HG03342 (cell line): ENCODE measurements around the gene P2RY2.
"Not testable (repeated sequence)": the region's sequence is repeated elsewhere in the genome, so short reads cannot be mapped to it uniquely, and the experiment has no call there.

Experiments used
- ATAC-seq: cut with Tn5 transposase; IDR thresholded peaks from one replicate; pipeline ENCODE4 v1.9.1; 2021; ENCODE audit warnings: mild to moderate bottlenecking, moderate library complexity; ENCODE audit not compliant: unreplicated experiment

The P2RY2 gene

GRCh38 chr11:73226297-73227006 is 8.4 kb downstream of the P2RY2 start:
- no peak for ATAC-seq

GRCh38 chr11:73227571-73228211 is 9.6 kb downstream of the P2RY2 start:
- no peak for ATAC-seq

GRCh38 chr11:73228268-73229134 is 10.4 kb downstream of the P2RY2 start:
- no peak for ATAC-seq

- ATAC-seq, result no peak
Observed at GRCh38 chr11:73229321-73229895, 11.3 kb downstream of the P2RY2 start.

GRCh38 chr11:73229896-73230875 is 12.1 kb downstream of the P2RY2 start:
- no peak for ATAC-seq

GRCh38 chr11:73230931-73231330 is 12.8 kb downstream of the P2RY2 start:
- ATAC-seq, result no peak

- not testable (repeated sequence) for ATAC-seq
Observed at GRCh38 chr11:73232487-73232886, 14.4 kb downstream of the P2RY2 start.

GRCh38 chr11:73233211-73233610 is 15.1 kb downstream of the P2RY2 start:
- ATAC-seq, result no peak

GRCh38 chr11:73233692-73234470 is 15.8 kb downstream of the P2RY2 start:
- ATAC-seq, result no peak

GRCh38 chr11:73234471-73235181 is 16.5 kb downstream of the P2RY2 start:
- no peak for ATAC-seq

- ATAC-seq, result no peak
Observed at GRCh38 chr11:73235236-73235786, 17.2 kb downstream of the P2RY2 start.

GRCh38 chr11:73236205-73236765 is 18.2 kb downstream of the P2RY2 start:
- no peak for ATAC-seq

- no peak for ATAC-seq
Observed at GRCh38 chr11:73236854-73237253, 18.8 kb downstream of the P2RY2 start.

GRCh38 chr11:73237471-73238290 is 19.6 kb downstream of the P2RY2 start:
- ATAC-seq, result no peak

- no peak for ATAC-seq
Observed at GRCh38 chr11:73239111-73239521, 21.0 kb downstream of the P2RY2 start.

GRCh38 chr11:73239571-73240189 is 21.6 kb downstream of the P2RY2 start:
- no peak for ATAC-seq
